Kasumi-1 (cell line): ENCODE data around the gene CFAP299.

Experiments used
- DNase-seq, 2 experiments: peaks; one replicate each; lab custom pipeline; 2025; lab: John Stamatoyannopoulos, UW

The CFAP299 gene

GRCh38 chr4:80515496-80515895, 180.0 kb downstream of the CFAP299 start:
- no peak for DNase-seq

- DNase-seq, result peak; percentile 60 to 63
Measured at GRCh38 chr4:80521438-80521837, 185.9 kb downstream of the CFAP299 start.

GRCh38 chr4:80526697-80527096, 191.2 kb downstream of the CFAP299 start:
- no peak for DNase-seq

GRCh38 chr4:80529026-80529425, 193.5 kb downstream of the CFAP299 start:
- DNase-seq, result no peak

- no peak for DNase-seq
Measured at GRCh38 chr4:80532674-80533333, 197.3 kb downstream of the CFAP299 start.

GRCh38 chr4:80535551-80535950, 200.0 kb downstream of the CFAP299 start:
- no peak for DNase-seq

GRCh38 chr4:80538276-80538926, 202.9 kb downstream of the CFAP299 start:
- no peak for DNase-seq

GRCh38 chr4:80539190-80539589, 203.7 kb downstream of the CFAP299 start:
- no peak for DNase-seq

- DNase-seq, result no peak
Measured at GRCh38 chr4:80540349-80540748, 204.8 kb downstream of the CFAP299 start.

- DNase-seq, result no peak
Measured at GRCh38 chr4:80540785-80541469, 205.4 kb downstream of the CFAP299 start.

GRCh38 chr4:80542747-80543146, 207.2 kb downstream of the CFAP299 start:
- no peak for DNase-seq

GRCh38 chr4:80560337-80560736, 224.8 kb downstream of the CFAP299 start:
- DNase-seq, result no peak

- DNase-seq, result no peak
Measured at GRCh38 chr4:80566203-80566872, 230.8 kb downstream of the CFAP299 start.

- no peak for DNase-seq
Measured at GRCh38 chr4:80568891-80569290, 233.4 kb downstream of the CFAP299 start.

- no peak for DNase-seq
Measured at GRCh38 chr4:80576796-80577195, 241.3 kb downstream of the CFAP299 start.

- DNase-seq, result no peak
Measured at GRCh38 chr4:80578001-80578400, 242.5 kb downstream of the CFAP299 start.

GRCh38 chr4:80585542-80585941, 250.0 kb downstream of the CFAP299 start:
- no peak for DNase-seq

GRCh38 chr4:80586716-80587115, 251.2 kb downstream of the CFAP299 start:
- DNase-seq, result no peak

- DNase-seq, result no peak
Measured at GRCh38 chr4:80587871-80588385, 252.4 kb downstream of the CFAP299 start.

- DNase-seq, result peak in 1 of 2 experiments; percentile 6
Measured at GRCh38 chr4:80592950-80593349, 257.4 kb downstream of the CFAP299 start.

- DNase-seq, result no peak
Measured at GRCh38 chr4:80594701-80595100, 259.2 kb downstream of the CFAP299 start.

GRCh38 chr4:80608281-80608980, 272.9 kb downstream of the CFAP299 start:
- no peak for DNase-seq
